Measurements from ENCODE around the gene LCE2A.
"Not testable (repeated sequence)": the region's sequence is repeated elsewhere in the genome, so short reads cannot be mapped to it uniquely, and the experiment has no call there.

LCE2A gene

GRCh38 chr1:152697701-152698600, at the start of gene LCE2A:
Gene LCE2A, plus strand, starts transcription at chr1:152698345. Its CDS starts 557 bp downstream, at chr1:152698902.
- no peak for DNase-seq

GRCh38 chr1:152654110-152654509, 44.0 kb upstream of the LCE2A start:
- peak; percentile 50 for DNase-seq

GRCh38 chr1:152656459-152656858, 41.7 kb upstream of the LCE2A start:
- DNase-seq = no peak

GRCh38 chr1:152657677-152658076, 40.5 kb upstream of the LCE2A start:
- DNase-seq = no peak

- no peak for DNase-seq
Observed at GRCh38 chr1:152658649-152659048, 39.5 kb upstream of the LCE2A start.

GRCh38 chr1:152663098-152663497, 35.0 kb upstream of the LCE2A start, which contains the start of gene LCE2D:
Gene LCE2D, plus strand, starts transcription at chr1:152663380. Its CDS starts 726 bp downstream, at chr1:152664106.
- no peak for DNase-seq

- not testable (repeated sequence) for DNase-seq
Observed at GRCh38 chr1:152666171-152666570, 32.0 kb upstream of the LCE2A start.

- DNase-seq = no peak
Observed at GRCh38 chr1:152667648-152668047, 30.5 kb upstream of the LCE2A start.

- no peak for DNase-seq
Observed at GRCh38 chr1:152673016-152673415, 25.1 kb upstream of the LCE2A start.

GRCh38 chr1:152674983-152675382, 23.2 kb upstream of the LCE2A start, which contains the start of gene LCE2C:
Gene LCE2C, plus strand, starts transcription at chr1:152675279. Its CDS starts 737 bp downstream, at chr1:152676016.
- DNase-seq = not testable (repeated sequence)

- DNase-seq = no peak
Observed at GRCh38 chr1:152679459-152679858, 18.7 kb upstream of the LCE2A start.

GRCh38 chr1:152681616-152682015, 16.5 kb upstream of the LCE2A start:
- DNase-seq = no peak

- DNase-seq = no peak
Observed at GRCh38 chr1:152683846-152684245, 14.3 kb upstream of the LCE2A start.

- DNase-seq = not testable (repeated sequence)
Observed at GRCh38 chr1:152685823-152686222, 12.3 kb upstream of the LCE2A start, which contains the start of gene LCE2B. Gene LCE2B, plus strand, starts transcription at chr1:152686123. Its CDS starts 721 bp downstream, at chr1:152686844.

- no peak for DNase-seq
Observed at GRCh38 chr1:152699746-152700145, 1.6 kb downstream of the LCE2A start.

GRCh38 chr1:152707860-152708259, 9.7 kb downstream of the LCE2A start, which contains the start of gene LCE4A:
Gene LCE4A, plus strand, starts transcription at chr1:152708160. Its CDS starts 916 bp downstream, at chr1:152709076.
- no peak for DNase-seq

- no peak for DNase-seq
Observed at GRCh38 chr1:152718238-152718637, 20.1 kb downstream of the LCE2A start.

- DNase-seq = no peak
Observed at GRCh38 chr1:152725261-152725660, 27.1 kb downstream of the LCE2A start.

- DNase-seq = no peak
Observed at GRCh38 chr1:152728986-152729385, 30.8 kb downstream of the LCE2A start.

GRCh38 chr1:152735648-152736047, 37.5 kb downstream of the LCE2A start:
- DNase-seq = no peak

- no peak for DNase-seq
Observed at GRCh38 chr1:152737997-152738396, 39.9 kb downstream of the LCE2A start.

GRCh38 chr1:152739841-152740240, 41.7 kb downstream of the LCE2A start:
- no peak for DNase-seq

- no peak for DNase-seq
Observed at GRCh38 chr1:152741656-152742055, 43.5 kb downstream of the LCE2A start.
